Gastroesophageal sphincter (tissue), 4 donors: Measurements from ENCODE around the gene MSX1. TPM values are rescaled to one million over a fixed set of nuclear protein-coding genes. Genes with fewer than 3 reads are reported as not detected.

Source experiments
- ATAC-seq: fragments of 150-250 bp; one replicate; pipeline ENCODE4 v1.9.1; 2016; ENCODE audit warnings: mild to moderate bottlenecking, moderate library complexity
- H3K27ac ChIP-seq, 4 donors: fragments of 200-600 bp; sonication (generic) in 3 of 4; 1 replicate in 3 of 4; 2 replicates in 1 of 4; pipeline ENCODE4 v1.5.1; 2016 to 2019
- H3K27me3 ChIP-seq: fragments of 200-600 bp; sonication (generic); one replicate; pipeline ENCODE4 v1.5.1; 2019
- H3K36me3 ChIP-seq, 2 donors: fragments of 200-600 bp; sonication (generic); one replicate each; pipeline ENCODE4 v1.5.1; 2019; ENCODE audit warnings: control low read depth in 1 of 2
- H3K4me1 ChIP-seq, 3 donors: fragments of 200-600 bp; sonication (generic); 1 replicate in 2 of 3; 2 replicates in 1 of 3; pipeline ENCODE4 v1.5.1; 2016 to 2019; ENCODE audit warnings: control low read depth in 2 of 3
- H3K4me3 ChIP-seq, 2 donors: fragments of 200-600 bp; sonication (generic); one replicate each; pipeline ENCODE4 v1.5.1; 2019; ENCODE audit warnings: mild to moderate bottlenecking in 1 of 2, moderate library complexity in 1 of 2
- H3K9me3 ChIP-seq, 3 donors: fragments of 200-600 bp; sonication (generic); one replicate each; pipeline ENCODE4 v1.5.1; 2017 to 2019; ENCODE audit warnings: control low read depth in 2 of 3
- EP300 ChIP-seq: sonication (generic); formaldehyde crosslinking; IDR thresholded peaks from one replicate; pipeline ENCODE4 v1.6.1; 2017; ENCODE audit warnings: antibody characterized with exemption, mild to moderate bottlenecking
- POLR2A ChIP-seq, 2 donors: fragments of 450-650 bp; IDR thresholded peaks; one replicate each; pipeline ENCODE4 v1.6.1; 2017; ENCODE audit warnings: antibody characterized with exemption in 2 of 2, mild to moderate bottlenecking in 2 of 2, moderate library complexity in 1 of 2
- POLR2AphosphoS5 ChIP-seq: sonication (generic); formaldehyde crosslinking; IDR thresholded peaks from one replicate; pipeline ENCODE4 v1.6.1; 2017; ENCODE audit warnings: antibody characterized with exemption
- WGBS, 2 donors: methylation state at CpG; one replicate each; pipeline ENCODE4 v1.1.5; 2018; ENCODE audit warnings: low coverage in 1 of 2; 5-methylcytosine and 5-hydroxymethylcytosine counted together
- total RNA-seq, 4 donors: library from RNA; depleted of rRNA; stranded (reverse); fragments of >200 nt; gene quantifications; one replicate each; pipeline ENCODE4 v1.1.0, GENCODE V29; 2016
- TF ChIP-seq, protein P1 (sequence below), 4 experiments: fragments of 200-600 bp in 2 of 4; fragments of 450-650 bp in 2 of 4; sonication (generic) in 1 of 4; IDR thresholded peaks; one replicate each; pipeline ENCODE4 v1.5.1; 2017 to 2019; ENCODE audit warnings: antibody characterized with exemption in 4 of 4, mild to moderate bottlenecking in 2 of 4, moderate library complexity in 2 of 4

The MSX1 gene
- total RNA-seq, 4 donors from 2014 or later: 2.0 to 5.3 (median 2.4) TPM

DNA sequence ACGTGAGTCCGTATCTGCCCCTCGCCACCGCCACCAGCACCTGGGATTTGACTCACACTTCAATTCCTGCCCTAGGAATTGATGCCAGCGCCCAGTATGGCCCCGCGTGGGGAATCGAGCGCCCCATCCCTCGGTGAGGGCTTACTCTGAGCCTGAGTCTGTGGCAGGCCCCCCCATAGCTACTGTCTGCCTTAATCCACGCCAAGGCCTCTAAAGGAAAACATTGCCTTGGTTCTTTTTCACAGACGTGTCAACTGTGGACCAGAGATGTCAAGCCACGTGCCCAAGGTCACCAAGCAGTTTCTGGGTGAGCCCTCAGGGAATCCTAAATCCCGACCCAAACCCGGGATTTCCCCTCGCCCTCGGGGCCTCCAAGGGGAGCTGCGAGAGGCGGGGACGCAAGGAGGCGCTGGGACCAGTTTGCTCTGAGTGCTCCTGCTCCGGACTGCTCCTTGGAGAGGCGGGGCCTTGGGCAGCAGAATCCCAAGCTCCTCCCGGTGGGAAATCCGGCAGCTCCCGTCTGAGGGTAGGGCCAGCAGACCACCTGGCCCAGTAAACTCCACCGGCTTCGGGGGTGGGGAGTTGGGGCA lies 12.9 kb downstream of the MSX1 start:
- 0 to 15% methylated on average over 4 to 10 of the region's 28 CpGs for WGBS, 2 donors
- H3K4me3 ChIP-seq: no peak overlapping the region

GRCh38 chr4:4873203-4873602 lies 13.7 kb downstream of the MSX1 start:
- Histone ChIP-seq H3K4me3 (no peak overlapping the region), H3K36me3 (no peaks in the 10 kb centered on the region), H3K9me3 (no peaks in the 10 kb centered on the region), H3K4me1 (peaks cover 0 to 43% (median 4%) of the 10 kb centered on the region in 3 donors), H3K27me3 (peaks cover 100% of the 10 kb centered on the region), H3K27ac (no peak overlapping the region)
- WGBS, 2 donors: 5 to 16% methylated on average over 4 to 10 of the region's 11 CpGs
- no peak for ATAC-seq
- TF ChIP-seq POLR2A (IDR thresholded peaks at IDR 0.05) (no peak), POLR2AphosphoS5 (no peak), EP300 (no peak)
- TF ChIP-seq, protein P1, sequence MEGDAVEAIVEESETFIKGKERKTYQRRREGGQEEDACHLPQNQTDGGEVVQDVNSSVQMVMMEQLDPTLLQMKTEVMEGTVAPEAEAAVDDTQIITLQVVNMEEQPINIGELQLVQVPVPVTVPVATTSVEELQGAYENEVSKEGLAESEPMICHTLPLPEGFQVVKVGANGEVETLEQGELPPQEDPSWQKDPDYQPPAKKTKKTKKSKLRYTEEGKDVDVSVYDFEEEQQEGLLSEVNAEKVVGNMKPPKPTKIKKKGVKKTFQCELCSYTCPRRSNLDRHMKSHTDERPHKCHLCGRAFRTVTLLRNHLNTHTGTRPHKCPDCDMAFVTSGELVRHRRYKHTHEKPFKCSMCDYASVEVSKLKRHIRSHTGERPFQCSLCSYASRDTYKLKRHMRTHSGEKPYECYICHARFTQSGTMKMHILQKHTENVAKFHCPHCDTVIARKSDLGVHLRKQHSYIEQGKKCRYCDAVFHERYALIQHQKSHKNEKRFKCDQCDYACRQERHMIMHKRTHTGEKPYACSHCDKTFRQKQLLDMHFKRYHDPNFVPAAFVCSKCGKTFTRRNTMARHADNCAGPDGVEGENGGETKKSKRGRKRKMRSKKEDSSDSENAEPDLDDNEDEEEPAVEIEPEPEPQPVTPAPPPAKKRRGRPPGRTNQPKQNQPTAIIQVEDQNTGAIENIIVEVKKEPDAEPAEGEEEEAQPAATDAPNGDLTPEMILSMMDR (IDR thresholded peaks at IDR 0.05): no peak

More for the DNA sequence above, 12.9 kb downstream of the MSX1 start:
- peaks cover 0 to 49% (median 5%) of the 10 kb centered on the region in 3 donors for H3K4me1 ChIP-seq
- no peaks in the 10 kb centered on the region for H3K9me3 ChIP-seq
- no peak for TF ChIP-seq POLR2A (IDR thresholded peaks at IDR 0.05)
- no peak for TF ChIP-seq EP300
- TF ChIP-seq POLR2AphosphoS5: no peak
- TF ChIP-seq, protein P1 (IDR thresholded peaks at IDR 0.05): no peak
- no peak for ATAC-seq
- no peaks in the 10 kb centered on the region for H3K36me3 ChIP-seq
- H3K27ac ChIP-seq: no peak overlapping the region
- peaks cover 100% of the 10 kb centered on the region for H3K27me3 ChIP-seq

GRCh38 chr4:4874254-4874653 lies 14.8 kb downstream of the MSX1 start:
- no peak overlapping the region for H3K27ac ChIP-seq
- H3K4me3 ChIP-seq: no peak overlapping the region
- H3K27me3 ChIP-seq: peaks cover 100% of the 10 kb centered on the region
- H3K4me1 ChIP-seq: peaks cover 0 to 34% (median 4%) of the 10 kb centered on the region in 3 donors
- ATAC-seq: no peak
- H3K9me3 ChIP-seq: no peaks in the 10 kb centered on the region
- TF ChIP-seq POLR2AphosphoS5 (no peak), POLR2A (IDR thresholded peaks at IDR 0.05) (no peak), EP300 (no peak)
- TF ChIP-seq, protein P1 (IDR thresholded peaks at IDR 0.05): no peak
- no CpG with 5 or more reads among the region's 2 CpGs for WGBS, 2 donors
- H3K36me3 ChIP-seq: no peaks in the 10 kb centered on the region

DNA sequence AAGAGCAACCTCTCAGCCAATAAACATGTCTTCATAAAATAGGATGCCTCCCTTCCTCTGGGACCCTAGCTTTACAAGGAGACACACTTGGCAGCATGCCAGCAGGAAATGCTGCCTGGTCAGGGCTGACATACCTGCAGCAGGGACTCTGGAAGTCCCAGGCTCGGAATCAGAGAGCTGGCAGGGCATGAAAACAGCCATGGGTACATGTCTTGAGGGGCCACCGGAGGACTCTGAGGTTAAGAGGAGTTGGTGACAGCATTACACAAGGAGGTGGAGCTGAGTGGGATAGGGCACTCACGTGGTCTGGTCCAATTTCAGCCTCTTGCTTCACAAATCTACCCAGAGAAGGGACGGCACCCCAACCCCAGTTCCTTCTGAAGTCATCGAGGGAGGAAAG lies 15.7 kb downstream of the MSX1 start:
- ATAC-seq: no peak
- Histone ChIP-seq H3K4me3 (no peak overlapping the region), H3K27ac (no peak overlapping the region), H3K36me3 (no peaks in the 10 kb centered on the region), H3K27me3 (peaks cover 98% of the 10 kb centered on the region), H3K9me3 (no peaks in the 10 kb centered on the region), H3K4me1 (peaks cover 0 to 26% (median 4%) of the 10 kb centered on the region in 3 donors)
- TF ChIP-seq EP300: no peak
- WGBS, 2 donors: 20 to 40% methylated on average over 1 to 3 of the region's 5 CpGs

DNA sequence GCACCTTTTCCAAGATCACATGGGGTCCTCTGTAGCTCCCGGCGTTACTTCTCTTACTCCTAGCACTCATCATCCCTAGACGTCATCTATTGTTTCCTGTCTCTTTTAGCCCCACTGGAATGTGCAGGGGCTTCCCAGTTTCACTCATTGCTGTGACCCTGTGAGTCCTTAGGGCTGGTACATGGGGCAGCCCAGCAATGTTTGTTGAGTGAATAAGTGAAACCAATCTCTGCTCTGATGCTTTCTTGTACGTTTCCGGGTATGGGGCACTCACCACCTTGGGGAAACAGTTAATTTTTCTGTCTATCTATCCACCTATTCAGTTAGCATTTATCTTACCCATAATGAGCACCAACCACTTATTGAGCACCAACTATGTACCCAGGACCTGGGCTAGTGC lies 16.1 kb downstream of the MSX1 start:
- Histone ChIP-seq H3K4me3 (no peak overlapping the region), H3K27ac (no peak overlapping the region), H3K4me1 (peaks cover 0 to 21% (median 4%) of the 10 kb centered on the region in 3 donors), H3K9me3 (no peaks in the 10 kb centered on the region), H3K27me3 (peaks cover 93% of the 10 kb centered on the region), H3K36me3 (no peaks in the 10 kb centered on the region)
- ATAC-seq: no peak
- TF ChIP-seq, protein P1 (IDR thresholded peaks at IDR 0.05): no peak
- no peak for TF ChIP-seq EP300
- no peak for TF ChIP-seq POLR2A (IDR thresholded peaks at IDR 0.05)
- TF ChIP-seq POLR2AphosphoS5: no peak
- 41 to 42% methylated on average over 5 of the region's 5 CpGs for WGBS, 2 donors
